ENCODE data around the gene ATG4D. TPM values are rescaled to one million over a fixed set of nuclear protein-coding genes. Genes with fewer than 3 reads are reported as not detected.
A peak's percentile ranks its signal among the peaks of the same experiment; 100 is the strongest.

The ATG4D gene
- total RNA-seq, 4 donors from 2014 or later: 79.9 to 164 (median 100) TPM

DNA sequence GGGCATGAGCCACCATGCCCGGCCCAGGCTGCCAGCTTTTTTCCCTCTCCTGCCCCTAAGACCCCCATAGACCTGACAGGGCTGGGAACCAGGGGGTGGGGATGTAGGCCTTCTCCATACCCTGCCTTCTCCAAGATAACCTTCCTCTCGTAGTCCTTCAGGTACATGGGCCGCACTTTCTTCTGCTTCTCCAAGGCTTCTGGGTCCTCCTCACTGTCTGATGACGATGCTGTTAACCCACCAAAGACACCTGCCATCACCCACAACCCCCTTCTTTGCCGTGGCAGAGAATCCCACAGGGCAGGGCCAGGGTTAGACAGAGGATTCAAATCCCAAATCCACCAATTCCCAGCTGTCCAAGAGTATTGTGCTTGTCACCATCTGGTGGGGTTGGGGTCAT, 18.9 kb downstream of the ATG4D start:
- in situ Hi-C loops (cut with MboI; ENCODE audit: low pct_ligation_motif_present in 1 of 4, low pct_unique_long_range_greater_than_20kb in 1 of 4, low sequenced_read_pairs in 3 of 4) (no loop called here), intact Hi-C loops (cut with DNase I; ENCODE audit: low total_unique reads) (loop anchor here (10.0 kb wide), 1 partner anchor 58 kb away; the partner anchor contains the start of gene KEAP1)
- Histone ChIP-seq H3K27me3 (no peaks in the 10 kb centered on the region), H3K9me3 (no peaks in the 10 kb centered on the region), H3K4me1 (peaks cover 13 to 25% (median 22%) of the 10 kb centered on the region in 4 donors), H3K36me3 (peaks cover 0 to 17% (median 7%) of the 10 kb centered on the region in 4 donors), H3K27ac (no peak overlapping the region), H3K4me3 (no peak overlapping the region)
- WGBS, 2 donors (ENCODE audit: low coverage in 1 of 2): 88 to 95% methylated on average over 4 to 5 of the region's 5 CpGs
- no peak for DNase-seq
- no peak for TF ChIP-seq POLR2AphosphoS5 (IDR thresholded peaks at IDR 0.05)
- no peak for TF ChIP-seq POLR2A (IDR thresholded peaks at IDR 0.05)
- no peak for TF ChIP-seq EP300 (IDR thresholded peaks at IDR 0.05; ENCODE audit: low read depth)
- TF ChIP-seq, protein P1, sequence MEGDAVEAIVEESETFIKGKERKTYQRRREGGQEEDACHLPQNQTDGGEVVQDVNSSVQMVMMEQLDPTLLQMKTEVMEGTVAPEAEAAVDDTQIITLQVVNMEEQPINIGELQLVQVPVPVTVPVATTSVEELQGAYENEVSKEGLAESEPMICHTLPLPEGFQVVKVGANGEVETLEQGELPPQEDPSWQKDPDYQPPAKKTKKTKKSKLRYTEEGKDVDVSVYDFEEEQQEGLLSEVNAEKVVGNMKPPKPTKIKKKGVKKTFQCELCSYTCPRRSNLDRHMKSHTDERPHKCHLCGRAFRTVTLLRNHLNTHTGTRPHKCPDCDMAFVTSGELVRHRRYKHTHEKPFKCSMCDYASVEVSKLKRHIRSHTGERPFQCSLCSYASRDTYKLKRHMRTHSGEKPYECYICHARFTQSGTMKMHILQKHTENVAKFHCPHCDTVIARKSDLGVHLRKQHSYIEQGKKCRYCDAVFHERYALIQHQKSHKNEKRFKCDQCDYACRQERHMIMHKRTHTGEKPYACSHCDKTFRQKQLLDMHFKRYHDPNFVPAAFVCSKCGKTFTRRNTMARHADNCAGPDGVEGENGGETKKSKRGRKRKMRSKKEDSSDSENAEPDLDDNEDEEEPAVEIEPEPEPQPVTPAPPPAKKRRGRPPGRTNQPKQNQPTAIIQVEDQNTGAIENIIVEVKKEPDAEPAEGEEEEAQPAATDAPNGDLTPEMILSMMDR (IDR thresholded peaks at IDR 0.05): no peak

DNA sequence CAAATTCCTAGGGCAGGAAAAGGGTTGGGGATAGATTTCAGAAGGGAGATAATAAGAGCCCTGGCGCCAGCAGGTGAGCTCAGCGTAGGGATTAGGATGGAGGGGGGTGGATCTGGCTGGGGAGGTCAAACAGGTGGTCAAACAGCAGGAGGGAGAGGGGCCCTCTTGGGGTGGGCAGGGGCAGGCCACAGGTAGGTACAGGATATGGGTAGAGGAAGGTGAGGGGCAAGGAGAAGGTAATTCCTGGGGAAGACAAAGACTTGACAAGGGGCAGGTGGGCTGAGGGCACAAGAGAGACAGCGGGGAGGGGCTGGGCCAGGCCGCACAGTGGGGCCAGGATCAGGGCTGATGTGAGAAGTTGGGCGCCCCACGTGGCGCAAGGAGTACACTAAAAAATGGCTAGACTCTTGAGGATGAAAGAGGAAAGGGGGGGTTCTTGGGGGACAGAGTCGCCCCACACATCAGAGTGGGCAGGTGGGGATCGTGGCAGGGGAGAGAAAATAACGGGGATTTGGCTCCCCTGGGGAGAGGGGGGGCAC, 21.4 kb downstream of the ATG4D start:
- 8 to 16% methylated on average over 7 to 10 of the region's 10 CpGs for WGBS, 2 donors (ENCODE audit: low coverage in 1 of 2)
- in situ Hi-C loops (cut with MboI; ENCODE audit: low pct_ligation_motif_present in 1 of 4, low pct_unique_long_range_greater_than_20kb in 1 of 4, low sequenced_read_pairs in 3 of 4) (no loop called here), intact Hi-C loops (cut with DNase I; ENCODE audit: low total_unique reads) (loop anchor here (10.0 kb wide), 1 partner anchor 60 kb away; the partner anchor contains the start of gene KEAP1)

DNA sequence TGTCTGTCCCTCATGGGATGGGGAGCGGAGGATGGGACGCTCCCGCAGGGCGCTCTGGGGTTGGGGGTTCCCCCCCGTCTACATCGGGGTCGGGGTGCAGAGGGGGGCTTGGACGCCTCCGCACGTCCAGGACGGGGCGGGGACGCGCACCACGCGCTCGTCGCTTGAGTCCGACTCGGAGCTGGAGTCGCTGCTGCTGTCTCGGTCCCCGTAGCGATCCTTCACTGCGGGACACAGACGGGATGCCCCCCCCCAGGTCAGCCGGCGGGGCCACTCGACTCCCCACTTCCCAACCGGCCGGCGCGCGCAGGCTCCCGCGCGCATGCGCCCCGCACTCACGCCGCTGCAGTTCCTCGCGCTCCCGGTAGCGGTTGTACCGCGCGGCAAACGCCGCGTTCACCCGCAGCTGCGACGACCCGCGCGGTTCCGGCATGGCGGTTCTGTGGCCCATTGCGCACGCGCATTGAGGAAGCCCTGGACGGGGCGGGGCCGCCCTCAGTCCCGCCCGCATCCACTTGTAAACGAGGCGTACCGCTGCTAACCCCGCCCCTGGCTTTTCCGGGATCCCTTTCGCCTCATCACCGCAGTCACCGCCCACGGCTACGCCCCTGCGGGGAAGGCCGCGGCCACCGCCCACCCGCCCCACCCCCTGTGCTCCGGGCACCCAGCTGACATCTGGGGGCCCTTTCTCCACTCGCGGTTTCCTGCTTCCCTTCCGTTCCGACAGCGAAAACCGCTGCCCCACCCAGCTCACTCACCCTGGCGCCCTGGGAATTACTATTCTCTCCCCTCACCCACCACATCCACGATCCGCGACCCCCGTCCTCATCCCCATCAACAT, 22.1 kb downstream of the ATG4D start, which contains the start of gene KRI1:
TSS of gene KRI1 (minus strand) at position 444 of the 841 bp plus-strand sequence. CDS start at position 433, 11 bp downstream.
- TF ChIP-seq, protein P1 (IDR thresholded peaks at IDR 0.05): peak in 4 of 5 experiments; percentile 37 to 85 (median 48)
- peak; percentile 85 for TF ChIP-seq EP300 (IDR thresholded peaks at IDR 0.05; ENCODE audit: low read depth)
- TF ChIP-seq POLR2AphosphoS5 (IDR thresholded peaks at IDR 0.05): peak; percentile 88 to 94 (median 90)
- TF ChIP-seq POLR2A (IDR thresholded peaks at IDR 0.05): peak; percentile 76
- Histone ChIP-seq H3K4me3 (peak within 1 kb of the TSS; percentile 56 to 97 (median 78)), H3K36me3 (no peaks in the 10 kb centered on the region), H3K27me3 (no peaks in the 10 kb centered on the region), H3K9me3 (no peaks in the 10 kb centered on the region), H3K4me1 (peaks cover 26 to 42% (median 35%) of the 10 kb centered on the region in 4 donors), H3K27ac (peak within 1 kb of the TSS; percentile 88 to 96 (median 90))
- WGBS, 2 donors (ENCODE audit: low coverage in 1 of 2): 0 to 1% methylated on average over 4 to 57 of the region's 94 CpGs
- intact Hi-C loops (cut with DNase I; ENCODE audit: low total_unique reads): loop anchor here (10.0 kb wide), 1 partner anchor 61 kb away; the partner anchor contains the start of gene KEAP1
- in situ Hi-C loops (cut with MboI; ENCODE audit: low pct_ligation_motif_present in 1 of 4, low pct_unique_long_range_greater_than_20kb in 1 of 4, low sequenced_read_pairs in 3 of 4): no loop called here
- peak; percentile 99 for DNase-seq

More for the DNA sequence above, 21.4 kb downstream of the ATG4D start:
- no peaks in the 10 kb centered on the region for H3K27me3 ChIP-seq
- H3K27ac ChIP-seq: peak overlapping the region; percentile 88 to 96 (median 90)
- peak overlapping the region; percentile 56 to 97 (median 78) for H3K4me3 ChIP-seq
- H3K9me3 ChIP-seq: no peaks in the 10 kb centered on the region
- TF ChIP-seq EP300 (IDR thresholded peaks at IDR 0.05; ENCODE audit: low read depth): no peak
- TF ChIP-seq, protein P1 (IDR thresholded peaks at IDR 0.05): peak in 1 of 5 experiments; percentile 15
- H3K4me1 ChIP-seq: peaks cover 26 to 42% (median 35%) of the 10 kb centered on the region in 4 donors
- peaks cover 0 to 5% (median 1%) of the 10 kb centered on the region in 4 donors for H3K36me3 ChIP-seq
- DNase-seq: peak; percentile 55

DNA sequence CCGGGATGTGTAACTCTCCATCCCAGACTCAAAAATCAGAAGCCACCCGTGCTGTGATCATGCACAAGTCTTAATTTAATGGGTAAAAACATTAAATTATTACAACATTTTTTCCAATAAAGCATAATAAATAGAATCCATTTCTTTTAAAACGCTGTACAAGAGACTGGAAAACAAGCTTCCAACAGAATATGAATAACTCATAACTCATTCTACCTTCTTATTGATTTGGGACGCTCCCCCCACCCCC, 22.6 kb downstream of the ATG4D start:
- intact Hi-C loops (cut with DNase I; ENCODE audit: low total_unique reads) (loop anchor here (10.0 kb wide), 1 partner anchor 62 kb away; the partner anchor contains the start of gene KEAP1), in situ Hi-C loops (cut with MboI; ENCODE audit: low pct_ligation_motif_present in 1 of 4, low pct_unique_long_range_greater_than_20kb in 1 of 4, low sequenced_read_pairs in 3 of 4) (no loop called here)
- Histone ChIP-seq H3K4me1 (peaks cover 26 to 42% (median 35%) of the 10 kb centered on the region in 4 donors), H3K9me3 (no peaks in the 10 kb centered on the region), H3K4me3 (peak overlapping the region in 3 of 4 donors; percentile 56 to 89 (median 67)), H3K27me3 (no peaks in the 10 kb centered on the region), H3K27ac (peak overlapping the region; percentile 88 to 96 (median 90)), H3K36me3 (no peaks in the 10 kb centered on the region)
- TF ChIP-seq POLR2A (IDR thresholded peaks at IDR 0.05) (no peak), EP300 (IDR thresholded peaks at IDR 0.05; ENCODE audit: low read depth) (no peak), POLR2AphosphoS5 (IDR thresholded peaks at IDR 0.05) (no peak)
- TF ChIP-seq, protein P1 (IDR thresholded peaks at IDR 0.05): no peak
- WGBS, 2 donors (ENCODE audit: low coverage in 1 of 2): 4 to 8% methylated on average over 4 of the region's 4 CpGs
- DNase-seq: no peak

All from transverse colon (tissue), 4 donors.